Thymus (tissue), 11 donors: ENCODE data around the gene NUCKS1. TPM values are rescaled to one million over a fixed set of nuclear protein-coding genes. Genes with fewer than 3 reads are reported as not detected.

Experiments
- DNase-seq, 9 donors: peaks; one replicate each; pipeline ENCODE4 v3.0.0-alpha.2; 2013; ENCODE audit warnings: low spot score in 9 of 9, low read depth in 6 of 9, missing footprints in 1 of 9
- H3K27ac ChIP-seq, 2 donors: one replicate each; pipeline ENCODE4 v1.5.1; 2013; ENCODE audit warnings: control low read depth in 1 of 2, low read depth in 1 of 2, low read length in 1 of 2, mild to moderate bottlenecking in 1 of 2, moderate library complexity in 1 of 2
- H3K27me3 ChIP-seq, 2 donors: one replicate each; pipeline ENCODE4 v1.5.1; 2013; ENCODE audit warnings: low read length in 1 of 2; ENCODE audit not compliant: control insufficient read depth in 2 of 2, insufficient read depth in 1 of 2
- H3K36me3 ChIP-seq, 2 donors: one replicate each; pipeline ENCODE4 v1.5.1; 2013; ENCODE audit warnings: low read length in 1 of 2, mild to moderate bottlenecking in 1 of 2, moderate library complexity in 1 of 2; ENCODE audit not compliant: control insufficient read depth in 2 of 2, insufficient read depth in 2 of 2
- H3K4me1 ChIP-seq, 2 donors: one replicate each; pipeline ENCODE4 v1.5.1; 2013; ENCODE audit warnings: low read length in 2 of 2; ENCODE audit not compliant: control insufficient read depth in 2 of 2, insufficient read depth in 2 of 2
- H3K4me3 ChIP-seq, 2 donors: one replicate each; pipeline ENCODE4 v1.5.1; 2013; ENCODE audit warnings: low read length in 2 of 2, control low read depth in 1 of 2, mild to moderate bottlenecking in 1 of 2
- H3K9me3 ChIP-seq, 2 donors: one replicate each; pipeline ENCODE4 v1.5.1; 2013; ENCODE audit warnings: low read length in 1 of 2, mild to moderate bottlenecking in 1 of 2; ENCODE audit not compliant: control insufficient read depth in 2 of 2, insufficient read depth in 1 of 2
- WGBS: extraction: QIAGEN DNeasy Blood & Tissue Kit; methylation state at CpG from one replicate; pipeline ENCODE4 v1.1.7; 2013; 5-methylcytosine and 5-hydroxymethylcytosine counted together
- polyA plus RNA-seq: library from polyadenylated mRNA; stranded (reverse); fragments of 200-250 nt; gene quantifications from one replicate; pipeline ENCODE4 v1.2.3, GENCODE V29; 2013
- total RNA-seq: library from RNA; stranded (reverse); fragments of 120-200 nt; gene quantifications from one replicate; pipeline ENCODE4 v1.2.4, GENCODE V29; 2013
- donor health status: healthy.

Gene NUCKS1
- total and polyA plus RNA-seq, 2 donors = 71.8 to 149 TPM

- 96% methylated on average over 6 of the region's 6 CpGs for WGBS
Measured at GRCh38 chr1:205666372-205667166, 83.4 kb downstream of the NUCKS1 start.

GRCh38 chr1:205665201-205666045, 84.6 kb downstream of the NUCKS1 start:
- H3K9me3 ChIP-seq = no peaks in the 10 kb centered on the region
- H3K4me1 ChIP-seq = peaks cover 0 to 11% of the 10 kb centered on the region in 2 donors
- H3K36me3 ChIP-seq = no peaks in the 10 kb centered on the region
- H3K27me3 ChIP-seq = peaks cover 0 to 2% of the 10 kb centered on the region in 2 donors
- no peak for DNase-seq
- no peak overlapping the region for H3K4me3 ChIP-seq
- no peak overlapping the region for H3K27ac ChIP-seq
- WGBS = 54% methylated on average over 9 of the region's 9 CpGs

More at GRCh38 chr1:205666372-205667166, 83.4 kb downstream of the NUCKS1 start:
- H3K27ac ChIP-seq = no peak overlapping the region
- peaks cover 0 to 2% of the 10 kb centered on the region in 2 donors for H3K27me3 ChIP-seq
- no peak for DNase-seq
- no peak overlapping the region for H3K4me3 ChIP-seq
- peaks cover 0 to 11% of the 10 kb centered on the region in 2 donors for H3K4me1 ChIP-seq
- H3K36me3 ChIP-seq = no peaks in the 10 kb centered on the region
- H3K9me3 ChIP-seq = no peaks in the 10 kb centered on the region

GRCh38 chr1:205664399-205665017, 85.5 kb downstream of the NUCKS1 start:
- DNase-seq = no peak
- peaks cover 0 to 15% of the 10 kb centered on the region in 2 donors for H3K4me1 ChIP-seq
- no peak overlapping the region for H3K4me3 ChIP-seq
- H3K9me3 ChIP-seq = no peaks in the 10 kb centered on the region
- no peaks in the 10 kb centered on the region for H3K36me3 ChIP-seq
- H3K27me3 ChIP-seq = no peaks in the 10 kb centered on the region
- WGBS = 92% methylated on average over 19 of the region's 19 CpGs
- H3K27ac ChIP-seq = no peak overlapping the region

- no peak for DNase-seq
- H3K27me3 ChIP-seq = no peaks in the 10 kb centered on the region
- no peaks in the 10 kb centered on the region for H3K36me3 ChIP-seq
- no peaks in the 10 kb centered on the region for H3K9me3 ChIP-seq
- WGBS = 97% methylated on average over 18 of the region's 18 CpGs
- no peak overlapping the region for H3K27ac ChIP-seq
- no peak overlapping the region for H3K4me3 ChIP-seq
- H3K4me1 ChIP-seq = peaks cover 0 to 19% of the 10 kb centered on the region in 2 donors
Measured at GRCh38 chr1:205663286-205663936, 86.6 kb downstream of the NUCKS1 start.

Other genes with a start within 250 kb of the NUCKS1 start
- gene CDK18, start 245.5 kb downstream of the NUCKS1 start, total RNA-seq = 1.8 TPM
- gene CDK18, start 245.5 kb downstream of the NUCKS1 start, polyA plus RNA-seq = 5.4 TPM
- 20.2 TPM for gene ELK4, start 118.2 kb downstream of the NUCKS1 start, total RNA-seq
- gene ELK4, start 118.2 kb downstream of the NUCKS1 start, polyA plus RNA-seq = 14.3 TPM
- gene SLC45A3, start 69.7 kb downstream of the NUCKS1 start, total RNA-seq = 0.94 TPM
- gene SLC45A3, start 69.7 kb downstream of the NUCKS1 start, polyA plus RNA-seq = 0.94 TPM
- 11.3 TPM for gene RAB29, start 25.3 kb upstream of the NUCKS1 start, total RNA-seq
- 18.8 TPM for gene RAB29, start 25.3 kb upstream of the NUCKS1 start, polyA plus RNA-seq
- gene SLC41A1, start 63.0 kb upstream of the NUCKS1 start, total RNA-seq = 3.7 TPM
- 7.8 TPM for gene SLC41A1, start 63.0 kb upstream of the NUCKS1 start, polyA plus RNA-seq
- gene PM20D1, start 100.0 kb upstream of the NUCKS1 start, total RNA-seq = 0.09 TPM
- 0.41 TPM for gene PM20D1, start 100.0 kb upstream of the NUCKS1 start, polyA plus RNA-seq
- gene SLC26A9, start 193.3 kb upstream of the NUCKS1 start, total RNA-seq = 0.09 TPM
- 0.41 TPM for gene SLC26A9, start 193.3 kb upstream of the NUCKS1 start, polyA plus RNA-seq